Middle frontal gyrus (tissue), 1 donor: ENCODE data around the gene DNER.
"Not testable (repeated sequence)": the region's sequence is repeated elsewhere in the genome, so short reads cannot be mapped to it uniquely, and the experiment has no call there.

Experiments
- DNase-seq: peaks from one replicate; pipeline ENCODE4 v3.0.0-alpha.2; 2015; ENCODE audit warnings: low spot score; ENCODE audit errors: extremely low spot score

Gene DNER, protein sequence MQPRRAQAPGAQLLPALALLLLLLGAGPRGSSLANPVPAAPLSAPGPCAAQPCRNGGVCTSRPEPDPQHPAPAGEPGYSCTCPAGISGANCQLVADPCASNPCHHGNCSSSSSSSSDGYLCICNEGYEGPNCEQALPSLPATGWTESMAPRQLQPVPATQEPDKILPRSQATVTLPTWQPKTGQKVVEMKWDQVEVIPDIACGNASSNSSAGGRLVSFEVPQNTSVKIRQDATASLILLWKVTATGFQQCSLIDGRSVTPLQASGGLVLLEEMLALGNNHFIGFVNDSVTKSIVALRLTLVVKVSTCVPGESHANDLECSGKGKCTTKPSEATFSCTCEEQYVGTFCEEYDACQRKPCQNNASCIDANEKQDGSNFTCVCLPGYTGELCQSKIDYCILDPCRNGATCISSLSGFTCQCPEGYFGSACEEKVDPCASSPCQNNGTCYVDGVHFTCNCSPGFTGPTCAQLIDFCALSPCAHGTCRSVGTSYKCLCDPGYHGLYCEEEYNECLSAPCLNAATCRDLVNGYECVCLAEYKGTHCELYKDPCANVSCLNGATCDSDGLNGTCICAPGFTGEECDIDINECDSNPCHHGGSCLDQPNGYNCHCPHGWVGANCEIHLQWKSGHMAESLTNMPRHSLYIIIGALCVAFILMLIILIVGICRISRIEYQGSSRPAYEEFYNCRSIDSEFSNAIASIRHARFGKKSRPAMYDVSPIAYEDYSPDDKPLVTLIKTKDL

DNA sequence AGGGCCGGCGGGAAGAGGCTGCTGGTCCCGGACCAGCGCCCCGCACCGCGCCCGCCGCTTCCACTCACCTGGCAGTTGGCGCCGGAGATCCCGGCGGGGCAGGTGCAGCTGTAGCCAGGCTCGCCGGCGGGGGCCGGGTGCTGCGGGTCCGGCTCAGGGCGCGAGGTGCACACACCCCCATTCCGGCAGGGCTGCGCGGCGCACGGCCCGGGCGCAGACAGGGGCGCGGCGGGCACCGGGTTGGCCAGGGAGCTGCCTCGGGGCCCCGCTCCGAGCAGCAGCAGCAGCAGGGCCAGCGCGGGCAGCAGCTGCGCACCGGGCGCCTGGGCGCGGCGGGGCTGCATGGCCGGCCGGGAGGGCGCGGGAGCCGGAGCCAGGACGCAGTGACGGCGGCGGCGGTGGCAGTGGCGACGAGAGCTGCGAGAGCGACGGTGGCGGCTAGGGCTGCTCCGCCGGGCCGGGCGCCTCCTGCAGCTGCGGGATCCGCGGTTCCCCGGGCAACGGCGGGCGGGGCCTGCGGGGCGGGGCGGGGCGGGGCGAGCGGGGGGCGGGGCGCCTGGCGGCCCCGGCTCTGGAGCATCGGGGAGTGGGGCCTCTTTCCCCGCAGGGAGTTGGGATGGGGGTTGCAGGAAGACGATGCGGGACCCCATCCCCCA, at the start of gene DNER:
TSS of gene DNER (minus strand) at position 476 of the 656 bp plus-strand sequence. CDS start at position 344, 132 bp downstream.
- peak; percentile 40 for DNase-seq

GRCh38 chr2:229761663-229762062, 47.3 kb upstream of the DNER start:
- no peak for DNase-seq

GRCh38 chr2:229757462-229757861, 43.1 kb upstream of the DNER start:
- not testable (repeated sequence) for DNase-seq

- DNase-seq = no peak
Observed at GRCh38 chr2:229752970-229753729, 38.8 kb upstream of the DNER start.

GRCh38 chr2:229749779-229750178, 35.4 kb upstream of the DNER start:
- no peak for DNase-seq

- no peak for DNase-seq
Observed at GRCh38 chr2:229748950-229749349, 34.6 kb upstream of the DNER start.

- DNase-seq = not testable (repeated sequence)
Observed at GRCh38 chr2:229742691-229743090, 28.3 kb upstream of the DNER start.

DNA sequence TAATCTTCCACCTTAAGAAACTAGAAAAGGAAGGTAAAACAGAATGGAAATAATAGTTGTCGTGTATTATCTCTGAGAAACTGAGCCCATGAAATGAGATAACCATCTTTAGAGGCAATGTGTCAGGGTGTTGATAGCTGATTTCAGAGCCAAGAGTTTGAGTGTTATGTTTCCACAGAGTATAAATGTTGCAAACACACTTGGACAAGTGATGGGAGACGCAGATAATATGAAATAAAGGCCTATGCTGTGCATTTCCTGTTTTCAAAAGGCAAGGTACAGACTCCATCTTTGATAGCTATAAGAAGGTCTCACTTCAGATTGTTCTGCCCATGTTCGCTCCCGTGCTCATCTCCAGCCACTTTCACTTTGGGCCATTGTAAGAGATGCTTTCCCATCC, 25.9 kb upstream of the DNER start:
- no peak for DNase-seq

DNA sequence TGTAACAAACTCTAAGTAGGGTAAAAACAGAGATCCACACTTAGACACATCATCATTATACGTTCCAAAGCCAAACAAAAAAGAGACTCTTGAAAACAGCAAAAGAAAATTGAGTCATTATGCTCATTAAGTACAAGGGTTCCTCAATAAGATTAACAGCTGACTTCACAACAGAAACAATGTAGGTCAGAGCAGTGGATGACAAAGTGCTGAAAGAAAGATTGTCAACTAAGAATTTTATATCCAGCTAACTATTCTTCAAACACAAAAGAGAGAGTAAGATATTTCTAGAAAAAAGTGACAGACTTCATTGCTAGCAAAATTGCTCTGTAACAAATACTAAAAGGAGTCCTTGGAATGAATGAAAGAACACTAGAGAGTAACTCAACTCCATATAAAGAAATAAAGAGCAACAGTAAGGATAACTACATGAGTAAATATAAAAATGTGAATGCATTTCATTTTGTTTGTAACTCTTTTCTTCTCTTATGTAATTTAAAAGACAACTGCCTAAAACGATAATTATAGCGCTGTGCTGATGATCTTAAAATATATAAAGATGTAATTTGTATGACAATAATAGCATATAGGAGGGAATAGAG, 23.8 kb upstream of the DNER start:
- DNase-seq = no peak

DNA sequence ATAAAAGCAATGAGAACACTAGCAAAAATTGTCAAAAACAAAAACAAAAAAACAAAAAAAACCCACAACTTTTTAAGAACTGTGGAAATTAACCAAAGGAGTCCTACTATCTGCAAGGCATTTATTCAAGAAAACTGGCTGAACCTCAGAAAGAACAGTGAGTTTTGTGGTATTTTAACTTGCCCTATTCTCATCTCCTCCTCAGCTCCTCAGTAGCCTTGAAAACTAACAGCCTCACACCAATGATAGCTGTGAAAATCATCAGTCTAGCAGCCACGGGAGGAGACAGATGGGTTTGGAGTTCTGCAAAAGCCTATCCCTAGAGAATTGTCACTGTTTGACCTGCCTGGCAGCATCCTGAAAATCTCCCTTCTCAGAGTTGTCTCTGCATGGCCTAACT, 20.1 kb upstream of the DNER start:
- no peak for DNase-seq

DNA sequence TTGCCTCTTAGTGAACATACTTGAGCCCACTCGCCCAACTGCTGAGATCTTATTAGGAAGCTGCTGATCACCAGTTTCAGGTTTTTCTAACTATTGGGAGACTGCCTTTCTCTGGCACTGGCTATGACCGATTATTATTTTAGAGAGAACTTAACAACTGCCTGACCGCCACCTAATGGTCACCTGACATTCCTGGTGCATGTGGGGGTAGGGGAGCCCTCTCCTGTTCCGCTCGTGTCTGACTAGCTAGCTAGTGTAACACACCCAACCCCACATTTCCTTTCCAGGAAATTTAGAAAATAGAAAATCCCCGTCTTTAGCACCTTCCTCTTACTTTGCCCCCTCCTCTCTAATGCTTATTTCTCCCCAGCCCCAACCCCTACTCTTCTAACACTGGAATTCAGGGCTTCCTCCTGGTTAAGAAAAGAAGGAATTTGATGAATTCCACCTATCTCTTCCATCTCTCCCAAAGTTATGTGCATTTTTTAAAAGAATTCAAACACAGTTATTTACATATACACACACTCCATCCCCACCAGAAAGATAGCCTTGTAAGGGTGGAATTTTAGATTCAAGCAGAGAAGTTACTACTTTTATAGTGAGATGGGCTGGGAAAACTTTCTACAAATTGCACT, 19.4 kb upstream of the DNER start:
- no peak for DNase-seq

DNA sequence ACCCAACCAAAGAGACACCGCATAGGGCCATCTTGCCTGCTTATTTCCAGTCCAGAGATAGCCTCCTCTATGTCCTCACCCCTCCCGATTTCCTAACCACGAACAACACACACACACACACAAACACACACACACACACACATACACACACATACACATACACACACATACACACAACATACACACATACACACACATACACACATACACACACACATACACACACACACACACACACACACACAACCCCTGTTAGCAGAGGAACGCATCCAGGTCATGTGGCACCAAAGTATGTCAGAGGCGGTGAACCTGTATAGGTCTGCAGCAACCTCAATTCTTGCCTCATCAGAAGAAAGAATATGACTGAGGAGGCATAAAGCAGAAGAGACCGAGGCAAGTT, 18.5 kb upstream of the DNER start:
- DNase-seq = no peak

- DNase-seq = no peak
Observed at GRCh38 chr2:229731916-229732315, 17.6 kb upstream of the DNER start.

DNA sequence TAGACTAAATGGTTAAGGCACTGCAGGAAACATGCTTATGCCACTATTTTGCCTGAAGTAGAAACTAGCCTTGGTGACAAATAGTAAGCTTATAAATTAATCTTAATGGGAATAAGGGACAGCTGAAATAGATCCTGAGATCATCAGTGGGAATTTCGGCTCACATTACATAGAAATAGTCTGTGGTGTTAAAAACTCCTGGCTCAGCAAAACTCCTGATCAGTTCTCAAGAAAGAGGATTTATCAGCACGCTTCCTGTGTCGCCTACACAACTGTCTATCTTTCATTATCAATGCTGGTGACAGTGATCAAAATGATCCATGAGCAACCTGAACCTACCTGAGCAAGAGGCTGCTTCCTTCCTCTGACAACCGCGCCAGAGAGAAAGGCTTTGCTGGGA, 17.0 kb upstream of the DNER start:
- no peak for DNase-seq

GRCh38 chr2:229728370-229728769, 14.0 kb upstream of the DNER start:
- DNase-seq = no peak

- no peak for DNase-seq
Observed at GRCh38 chr2:229726643-229727042, 12.3 kb upstream of the DNER start.

DNA sequence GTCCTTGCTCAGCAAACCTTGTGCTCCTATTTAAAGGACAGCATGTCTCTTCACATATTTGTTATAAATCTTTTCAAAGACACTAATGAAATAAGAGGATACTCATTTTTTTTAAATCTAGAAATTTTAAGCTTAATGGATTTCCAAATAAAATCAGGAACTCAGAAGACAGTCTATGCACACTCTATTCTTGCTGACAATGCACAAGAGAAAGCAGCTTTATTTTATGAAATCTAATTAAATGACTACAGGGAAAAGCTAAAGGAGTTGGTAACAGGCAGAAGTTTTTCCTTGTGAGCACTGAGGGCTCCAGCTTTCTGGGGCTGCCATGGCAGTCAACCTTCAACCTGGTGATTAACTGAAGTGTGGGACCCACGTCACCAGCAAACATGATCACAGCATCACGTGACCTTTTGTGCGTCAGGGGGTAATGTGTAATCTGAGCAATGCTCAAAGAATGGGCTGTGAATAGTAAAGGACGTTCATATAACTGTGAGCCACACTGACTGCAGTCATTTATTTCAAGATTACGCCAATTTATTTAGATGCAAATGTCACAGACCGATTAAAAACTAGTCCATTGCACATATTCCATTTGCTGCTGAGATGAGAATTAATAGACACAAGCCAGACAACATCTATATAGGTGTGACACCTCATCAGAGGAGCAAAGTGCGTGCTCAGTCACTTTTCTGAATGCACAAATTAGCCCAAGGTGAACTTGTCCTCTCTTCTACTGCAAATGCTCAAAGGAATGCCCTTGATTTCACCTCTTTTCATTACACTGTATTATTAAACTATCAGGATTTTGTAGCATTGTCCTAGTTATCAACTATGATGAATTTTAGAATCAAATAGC, 11.6 kb upstream of the DNER start:
- DNase-seq = no peak

DNA sequence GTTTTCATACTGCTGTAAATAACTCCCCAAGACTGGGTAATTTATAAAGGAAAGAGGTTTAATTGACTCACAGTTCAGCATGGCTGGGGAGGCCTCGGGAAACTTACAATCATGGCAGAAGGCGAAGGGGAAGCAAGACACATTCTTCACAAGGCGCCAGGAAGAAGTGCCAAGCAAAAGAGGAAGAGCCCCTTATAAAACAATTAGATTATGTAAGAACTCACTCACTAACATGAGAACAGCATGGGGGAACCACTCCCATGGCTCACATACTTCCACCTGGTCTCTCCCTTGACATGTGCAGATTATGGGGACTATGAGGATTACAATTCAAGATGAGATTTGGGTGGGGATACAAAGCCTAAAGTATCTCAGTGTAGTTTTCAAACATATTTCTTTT, 8.8 kb upstream of the DNER start:
- DNase-seq = not testable (repeated sequence)

DNA sequence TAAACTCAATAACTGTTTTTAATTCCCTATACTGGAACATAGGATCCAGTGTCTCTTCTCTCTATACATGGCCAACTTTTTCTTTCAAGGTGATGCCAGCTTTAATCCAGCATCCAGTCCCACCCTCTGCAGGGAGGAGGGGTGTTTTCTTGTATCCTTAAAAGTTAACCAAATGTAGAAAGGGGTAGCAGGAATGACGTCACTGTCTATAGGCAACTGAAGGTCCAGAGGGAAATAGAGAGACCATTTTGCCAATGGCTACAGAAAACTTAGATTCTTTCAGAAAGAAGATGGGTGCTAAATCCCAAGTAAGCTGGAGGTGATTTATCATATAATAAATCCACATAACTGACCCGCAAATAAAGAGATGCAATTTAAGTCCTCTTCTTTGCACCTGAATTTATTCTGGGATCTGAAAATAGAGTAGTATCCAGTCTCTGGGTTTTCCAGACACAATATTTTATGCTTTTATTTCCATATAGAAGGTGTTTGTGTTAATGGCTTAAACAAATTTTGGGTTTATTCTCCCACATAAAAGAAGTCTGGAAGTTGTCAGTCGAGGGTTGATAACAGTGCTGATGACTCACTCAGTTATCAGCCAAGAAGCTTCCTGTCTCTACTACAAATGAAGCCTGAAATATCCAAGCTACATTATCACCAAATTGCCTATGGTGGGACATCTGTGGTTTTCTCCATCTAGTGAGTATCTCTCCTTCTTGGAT, 5.7 kb upstream of the DNER start:
- no peak for DNase-seq
